Hepatocyte (in vitro differentiated cells): Measurements from ENCODE around the gene RASD2. TPM values are rescaled to one million over a fixed set of nuclear protein-coding genes. Genes with fewer than 3 reads are reported as not detected.
A peak's percentile ranks its signal among the peaks of the same experiment; 100 is the strongest.
"Not testable (repeated sequence)": the region's sequence is repeated elsewhere in the genome, so short reads cannot be mapped to it uniquely, and the experiment has no call there.

ENCODE experiments used
- DNase-seq: peaks from one replicate; pipeline ENCODE4 v3.0.0-alpha.2; 2016; ENCODE audit warnings: low spot score
- H2AFZ ChIP-seq: fragments of 200-600 bp; sonication (generic); 2 replicates; pipeline ENCODE4 v1.6.0; 2016; ENCODE audit warnings: antibody characterized with exemption, mild to moderate bottlenecking
- H3K27ac ChIP-seq: fragments of 200-600 bp; sonication (generic); 2 replicates; pipeline ENCODE4 v1.5.1; 2016; ENCODE audit warnings: mild to moderate bottlenecking
- H3K27me3 ChIP-seq: fragments of 200-600 bp; sonication (generic); 2 replicates; pipeline ENCODE4 v1.6.1; 2016
- H3K36me3 ChIP-seq: fragments of 200-600 bp; sonication (generic); replicated peaks from 2 replicates; pipeline ENCODE4 v1.5.1; 2016; ENCODE audit warnings: low read depth; ENCODE audit not compliant: insufficient read depth
- H3K4me1 ChIP-seq: fragments of 200-600 bp; sonication (generic); 2 replicates; pipeline ENCODE4 v1.5.1; 2016; ENCODE audit warnings: mild to moderate bottlenecking, moderate library complexity; ENCODE audit not compliant: insufficient read depth
- H3K4me2 ChIP-seq: fragments of 200-600 bp; sonication (generic); 2 replicates; pipeline ENCODE4 v1.6.0; 2016
- H3K4me3 ChIP-seq: fragments of 200-600 bp; sonication (generic); 2 replicates; pipeline ENCODE4 v1.5.1; 2016; ENCODE audit warnings: mild to moderate bottlenecking
- H3K79me2 ChIP-seq: fragments of 200-600 bp; sonication (generic); 2 replicates; pipeline ENCODE4 v1.6.0; 2017; ENCODE audit warnings: mild to moderate bottlenecking
- H3K9me2 ChIP-seq: fragments of 200-600 bp; sonication (generic); replicated peaks from 2 replicates; pipeline ENCODE4 v1.6.0; 2017; ENCODE audit warnings: mild to moderate bottlenecking; ENCODE audit not compliant: insufficient read depth
- H3K9me3 ChIP-seq: fragments of 200-600 bp; sonication (generic); 2 replicates; pipeline ENCODE4 v1.5.1; 2016; ENCODE audit warnings: low read depth, mild to moderate bottlenecking
- H4K20me1 ChIP-seq: fragments of 200-600 bp; sonication (generic); 2 replicates; pipeline ENCODE4 v1.6.0; 2016; ENCODE audit warnings: mild to moderate bottlenecking; ENCODE audit not compliant: insufficient read depth, poor library complexity, severe bottlenecking
- CTCF ChIP-seq: fragments of 200-600 bp; sonication (generic); IDR thresholded peaks from 2 replicates; pipeline ENCODE4 v1.5.1; 2016; ENCODE audit warnings: antibody characterized with exemption, mild to moderate bottlenecking; ENCODE audit not compliant: poor library complexity
- EZH2 ChIP-seq: fragments of 200-600 bp; sonication (generic); IDR thresholded peaks from 2 replicates; pipeline ENCODE4 v1.6.1; 2016; ENCODE audit warnings: antibody characterized with exemption, mild to moderate bottlenecking, borderline replicate concordance
- EZH2phosphoT487 ChIP-seq: fragments of 200-600 bp; sonication (generic); IDR thresholded peaks from one replicate; pipeline ENCODE4 v1.6.1; 2018; ENCODE audit warnings: antibody characterized with exemption, mild to moderate bottlenecking, low read depth, moderate library complexity; ENCODE audit not compliant: unreplicated experiment, severe bottlenecking
- WGBS: methylation state at CpG from one replicate; pipeline ENCODE4 v1.1.6; 2016; ENCODE audit warnings: low lambda C conversion rate; ENCODE audit errors: missing lambda C conversion rate; 5-methylcytosine and 5-hydroxymethylcytosine counted together
- polyA plus RNA-seq: library from polyadenylated mRNA; unstranded; fragments of >200 nt; fragmentation: Nextera tagmentation; extraction: Ambion mirVana; gene quantifications from 2 replicates; pipeline ENCODE4 v1.2.1, GENCODE V29; 2016
- total RNA-seq: library from RNA; depleted of rRNA; stranded (reverse); fragments of >200 nt; gene quantifications from 2 replicates; pipeline ENCODE4 v1.2.3, GENCODE V29; 2014

The RASD2 gene
- total and polyA plus RNA-seq, 2 experiments from 2014 or later: 1.3 to 12.7 TPM

- peaks cover 7% of the 10 kb centered on the region for H3K27me3 ChIP-seq
- no peaks in the 10 kb centered on the region for H3K4me1 ChIP-seq
- no peaks in the 10 kb centered on the region for H3K9me2 ChIP-seq
- peak overlapping the region; percentile 35 for H3K27ac ChIP-seq
- TF ChIP-seq EZH2phosphoT487: no peak
- TF ChIP-seq EZH2: no peak
- no peak for TF ChIP-seq CTCF
- no peak for DNase-seq
- no peak overlapping the region for H2AFZ ChIP-seq
- peak overlapping the region; percentile 31 for H3K4me2 ChIP-seq
- no peaks in the 10 kb centered on the region for H3K79me2 ChIP-seq
- no peak overlapping the region for H3K4me3 ChIP-seq
- 55% methylated on average over 7 of the region's 7 CpGs for WGBS
- H3K9me3 ChIP-seq: no peaks in the 10 kb centered on the region
- H4K20me1 ChIP-seq: no peaks in the 10 kb centered on the region
- no peaks in the 10 kb centered on the region for H3K36me3 ChIP-seq
Measured at GRCh38 chr22:35505399-35506258, 35.0 kb upstream of the RASD2 start.

GRCh38 chr22:35506259-35506570, 34.4 kb upstream of the RASD2 start:
- WGBS: 38% methylated on average over 2 of the region's 2 CpGs
- no peaks in the 10 kb centered on the region for H3K4me1 ChIP-seq
- H3K79me2 ChIP-seq: no peaks in the 10 kb centered on the region
- peak overlapping the region; percentile 64 for H3K27ac ChIP-seq
- no peaks in the 10 kb centered on the region for H3K9me2 ChIP-seq
- H3K4me2 ChIP-seq: peak overlapping the region; percentile 31
- no peaks in the 10 kb centered on the region for H3K36me3 ChIP-seq
- no peak overlapping the region for H2AFZ ChIP-seq
- H3K4me3 ChIP-seq: no peak overlapping the region
- DNase-seq: peak; percentile 40
- H4K20me1 ChIP-seq: no peaks in the 10 kb centered on the region
- TF ChIP-seq EZH2phosphoT487 (no peak), CTCF (no peak), EZH2 (no peak)
- no peaks in the 10 kb centered on the region for H3K9me3 ChIP-seq
- H3K27me3 ChIP-seq: peaks cover 7% of the 10 kb centered on the region

- H3K27ac ChIP-seq, H2AFZ ChIP-seq, DNase-seq, H4K20me1 ChIP-seq, H3K27me3 ChIP-seq, H3K79me2 ChIP-seq, H3K9me3 ChIP-seq, H3K9me2 ChIP-seq, H3K4me3 ChIP-seq, H3K36me3 ChIP-seq, H3K4me1 ChIP-seq, H3K4me2 ChIP-seq: not testable (repeated sequence)
- WGBS: 94% methylated on average over 7 of the region's 7 CpGs
Measured at GRCh38 chr22:35507851-35508250, 32.8 kb upstream of the RASD2 start.

- no peaks in the 10 kb centered on the region for H3K36me3 ChIP-seq
- peaks cover 3% of the 10 kb centered on the region for H3K27me3 ChIP-seq
- DNase-seq: no peak
- H3K4me2 ChIP-seq: no peak overlapping the region
- TF ChIP-seq EZH2phosphoT487: no peak
- no peak for TF ChIP-seq EZH2
- TF ChIP-seq CTCF: no peak
- no peak overlapping the region for H3K27ac ChIP-seq
- no peak overlapping the region for H3K4me3 ChIP-seq
- H4K20me1 ChIP-seq: no peaks in the 10 kb centered on the region
- H3K4me1 ChIP-seq: no peaks in the 10 kb centered on the region
- H3K9me2 ChIP-seq: no peaks in the 10 kb centered on the region
- no peak overlapping the region for H2AFZ ChIP-seq
- H3K79me2 ChIP-seq: no peaks in the 10 kb centered on the region
- no peaks in the 10 kb centered on the region for H3K9me3 ChIP-seq
- WGBS: 98% methylated on average over 9 of the region's 10 CpGs
Measured at GRCh38 chr22:35509451-35509850, 31.2 kb upstream of the RASD2 start.
